ENCODE measurements around the gene SS18L1.

GRCh38 chr20:62198931-62199330 is 55.4 kb downstream of the SS18L1 start:
- TF ChIP-seq EZH2phosphoT487 (IDR thresholded peaks at IDR 0.05; ENCODE audit: unreplicated experiment) (no peak), POLR2AphosphoS5 (IDR thresholded peaks at IDR 0.05; ENCODE audit: low read depth) (no peak), EZH2 (IDR thresholded peaks at IDR 0.05; ENCODE audit: low read depth, unreplicated experiment) (no peak), CTCF (conservative IDR thresholded peaks at IDR 0.05; ENCODE audit: low read depth in 2 of 2) (no peak), ZNF114 (CRISPR knock-in tag; IDR thresholded peaks at IDR 0.05) (no peak), REST (IDR thresholded peaks at IDR 0.05; ENCODE audit: unreplicated experiment) (no peak), CREB1 (CRISPR knock-in tag; IDR thresholded peaks at IDR 0.05; ENCODE audit: low read depth) (no peak), JUNB (IDR thresholded peaks at IDR 0.05; ENCODE audit: unreplicated experiment) (no peak), NANOG (IDR thresholded peaks at IDR 0.05; ENCODE audit: borderline replicate concordance) (no peak), ETS1 (IDR thresholded peaks at IDR 0.05) (no peak), STAT1 (IDR thresholded peaks at IDR 0.05; ENCODE audit: unreplicated experiment) (no peak), ZNF331 (CRISPR knock-in tag; IDR thresholded peaks at IDR 0.05; ENCODE audit: low read depth) (no peak), ZNF462 (CRISPR knock-in tag; IDR thresholded peaks at IDR 0.05) (no peak)
